ENCODE measurements around the gene TPRN.

GRCh38 chr9:137228506-137228967, 28.0 kb upstream of the TPRN start:
- TF ChIP-seq, protein P1, sequence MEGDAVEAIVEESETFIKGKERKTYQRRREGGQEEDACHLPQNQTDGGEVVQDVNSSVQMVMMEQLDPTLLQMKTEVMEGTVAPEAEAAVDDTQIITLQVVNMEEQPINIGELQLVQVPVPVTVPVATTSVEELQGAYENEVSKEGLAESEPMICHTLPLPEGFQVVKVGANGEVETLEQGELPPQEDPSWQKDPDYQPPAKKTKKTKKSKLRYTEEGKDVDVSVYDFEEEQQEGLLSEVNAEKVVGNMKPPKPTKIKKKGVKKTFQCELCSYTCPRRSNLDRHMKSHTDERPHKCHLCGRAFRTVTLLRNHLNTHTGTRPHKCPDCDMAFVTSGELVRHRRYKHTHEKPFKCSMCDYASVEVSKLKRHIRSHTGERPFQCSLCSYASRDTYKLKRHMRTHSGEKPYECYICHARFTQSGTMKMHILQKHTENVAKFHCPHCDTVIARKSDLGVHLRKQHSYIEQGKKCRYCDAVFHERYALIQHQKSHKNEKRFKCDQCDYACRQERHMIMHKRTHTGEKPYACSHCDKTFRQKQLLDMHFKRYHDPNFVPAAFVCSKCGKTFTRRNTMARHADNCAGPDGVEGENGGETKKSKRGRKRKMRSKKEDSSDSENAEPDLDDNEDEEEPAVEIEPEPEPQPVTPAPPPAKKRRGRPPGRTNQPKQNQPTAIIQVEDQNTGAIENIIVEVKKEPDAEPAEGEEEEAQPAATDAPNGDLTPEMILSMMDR (IDR thresholded peaks at IDR 0.05; ENCODE audit: extremely low read depth in 1 of 2, insufficient read depth in 1 of 2, low read depth in 1 of 2, low read length in 2 of 2): no peak
- no peak for TF ChIP-seq EZH2 (IDR thresholded peaks at IDR 0.05; ENCODE audit: borderline replicate concordance, low read depth, low read length, severe bottlenecking)
- TF ChIP-seq POLR2A (IDR thresholded peaks at IDR 0.05; ENCODE audit: low read depth, low read length): no peak
- TF ChIP-seq POLR2AphosphoS5 (IDR thresholded peaks at IDR 0.05; ENCODE audit: insufficient read depth, low read depth, low read length): no peak
